GM12878 (cell line): ENCODE measurements around the gene WWOX. TPM values are rescaled to one million over a fixed set of nuclear protein-coding genes. Genes with fewer than 3 reads are reported as not detected.

ENCODE experiments used
- ATAC-seq: fragments of 200-7000 bp; cut with Tn5 transposase; 3 replicates; pipeline ENCODE4 v1.9.1; 2020; ENCODE audit warnings: mild to moderate bottlenecking, moderate library complexity
- BruUV-seq: library from RNA; stranded (reverse); fragments of 400-500 nt; replicated peaks from 2 replicates; lab custom pipeline; 2021; lab: Mats Ljungman, UMichigan
- CTCF ChIA-PET: fragments of 300-600 bp; sonication (Branson Sonifier 250); formaldehyde crosslinking; extraction: SDS; loops from one replicate; lab custom pipeline; 2021; ENCODE audit warnings: inconsistent platforms; lab: Yijun Ruan, JAX
- POLR2A ChIA-PET: fragments of 350-600 bp; formaldehyde crosslinking; extraction: SDS; loops from one replicate; lab custom pipeline; 2021; ENCODE audit warnings: inconsistent platforms; lab: Charles Lee
- RAD21 ChIA-PET: fragments of 300-600 bp; sonication (Branson Sonifier 250); formaldehyde crosslinking; loops from one replicate; lab custom pipeline; 2023; ENCODE audit warnings: antibody characterized with exemption; ENCODE audit not compliant: unreplicated experiment; lab: Charles Lee
- SMC1A ChIA-PET: fragments of 300-600 bp; sonication (Branson Sonifier 250); formaldehyde crosslinking; loops from one replicate; lab custom pipeline; 2023; ENCODE audit not compliant: unreplicated experiment, uncharacterized antibody; lab: Charles Lee
- DNase-seq: peaks from one replicate; pipeline ENCODE4 v3.0.0-alpha.2; 2011; ENCODE audit warnings: low read depth, low spot score
- FAIRE-seq: peaks from 3 replicates; lab custom pipeline; 2011; peaks lifted over from hg19 to GRCh38; lab: Jason Lieb, UNC
- H2AFZ ChIP-seq: 2 replicates; pipeline ENCODE4 v1.6.0; 2011; ENCODE audit warnings: low read depth, low read length, control low read depth; ENCODE audit not compliant: control insufficient read depth
- H3K27ac ChIP-seq: 2 replicates; pipeline ENCODE4 v1.5.1; 2011; ENCODE audit warnings: control low read depth; ENCODE audit not compliant: control insufficient read depth, insufficient read depth
- H3K27me3 ChIP-seq, 2 experiments: replicated peaks in 1 of 2; 2 replicates each; pipeline versions ENCODE4 v1.6.0 to v1.6.1; 2011; ENCODE audit warnings: low read length in 1 of 2; ENCODE audit not compliant: control insufficient read depth in 2 of 2, insufficient read depth in 2 of 2
- H3K36me3 ChIP-seq, 2 experiments: 2 replicates each; pipeline ENCODE4 v1.5.1; 2011; ENCODE audit warnings: low read length in 1 of 2; ENCODE audit not compliant: control insufficient read depth in 2 of 2, insufficient read depth in 2 of 2
- H3K4me1 ChIP-seq: 2 replicates; pipeline ENCODE4 v1.6.1; 2011; ENCODE audit warnings: mild to moderate bottlenecking, low read length, moderate library complexity, mixed read lengths; ENCODE audit not compliant: control insufficient read depth, insufficient read depth
- H3K4me2 ChIP-seq: 2 replicates; pipeline ENCODE4 v1.6.0; 2011; ENCODE audit warnings: control low read depth; ENCODE audit not compliant: control insufficient read depth, insufficient read depth
- H3K4me3 ChIP-seq: fragments of 200-600 bp; sonication (generic); 2 replicates; pipeline ENCODE4 v1.5.1; 2016
- H3K79me2 ChIP-seq: 2 replicates; pipeline ENCODE4 v1.6.0; 2011; ENCODE audit warnings: low read length; ENCODE audit not compliant: control insufficient read depth, insufficient read depth
- H3K9ac ChIP-seq: 2 replicates; pipeline ENCODE4 v1.8.0; 2011; ENCODE audit warnings: low read length, control low read depth, mixed read lengths; ENCODE audit not compliant: control insufficient read depth, insufficient read depth
- H3K9me3 ChIP-seq: replicated peaks from 3 replicates; pipeline ENCODE4 v1.5.1; 2011; ENCODE audit warnings: mild to moderate bottlenecking, low read length; ENCODE audit not compliant: control insufficient read depth, insufficient read depth
- H4K20me1 ChIP-seq: 2 replicates; pipeline ENCODE4 v1.6.0; 2011; ENCODE audit not compliant: control insufficient read depth, insufficient read depth
- JUND ChIP-seq: IDR thresholded peaks from 2 replicates; pipeline ENCODE4 v1.6.1; 2012; ENCODE audit warnings: low read depth, mild to moderate bottlenecking, low read length, improper control_type of control experiment, moderate library complexity
- PML ChIP-seq: IDR thresholded peaks from 2 replicates; pipeline ENCODE4 v1.6.1; 2012; ENCODE audit warnings: low read length, inconsistent platforms
- SRF ChIP-seq, 2 experiments: IDR thresholded peaks; 2 replicates each; pipeline ENCODE4 v1.6.1; 2011; ENCODE audit warnings: low read depth in 2 of 2, low read length in 2 of 2, mild to moderate bottlenecking in 1 of 2, moderate library complexity in 1 of 2
- TCF3 ChIP-seq: IDR thresholded peaks from 2 replicates; pipeline ENCODE4 v1.6.1; 2012; ENCODE audit warnings: low read depth, mild to moderate bottlenecking, low read length, borderline replicate concordance; ENCODE audit not compliant: insufficient read depth
- WGBS: methylation state at CpG from one replicate; pipeline ENCODE4 v1.1.6; 2016; ENCODE audit warnings: low lambda C conversion rate; ENCODE audit not compliant: insufficient replicate concordance, insufficient coverage; ENCODE audit errors: missing lambda C conversion rate; 5-methylcytosine and 5-hydroxymethylcytosine counted together
- in situ Hi-C: fragments of 300-500 bp; cut with MboI; formaldehyde crosslinking; loops from 9 replicates; pipeline ENCODE4 v1.14.3; 2018; ENCODE audit warnings: mixed read lengths
- intact Hi-C: fragments of 100-400 bp; cut with micrococcal nuclease; formaldehyde crosslinking; loops from one replicate; pipeline ENCODE4 v1.14.2; 2022; ENCODE audit not compliant: unreplicated experiment
- polyA plus RNA-seq, 11 experiments: library from polyadenylated mRNA; depleted of rRNA in 4 of 11; unstranded in 6 of 11; stranded (reverse) in 5 of 11; fragments of >200 nt; fragmentation: Nextera tagmentation in 4 of 11; fragmentation: Illumina TruSeq in 1 of 11; extraction: Ambion mirVana in 4 of 11; extraction: Trizol in 1 of 11; gene quantifications; 1 replicate in 1 of 11; 2 replicates in 10 of 11; pipeline versions ENCODE4 v1.2.1 to v1.2.3, GENCODE V29; 2011 to 2016; ENCODE audit warnings: inconsistent platforms in 2 of 11, missing spikeins in 2 of 11, low read depth in 1 of 11
- total RNA-seq, 4 experiments: library from RNA; depleted of rRNA in 3 of 4; stranded (reverse); fragments of >200 nt in 3 of 4; fragmentation: Illumina TruSeq in 1 of 4; extraction: Trizol in 1 of 4; gene quantifications; 2 replicates each; pipeline versions ENCODE4 v1.2.1 to v1.2.3, GENCODE V29; 2013 to 2021
- TF ChIP-seq, protein P1 (sequence below): IDR thresholded peaks from 2 replicates; pipeline ENCODE4 v1.6.1; 2012; ENCODE audit warnings: low read depth, low read length, improper control_type of control experiment
- TF ChIP-seq, protein P2 (sequence below): fragments of 150-350 bp; IDR thresholded peaks from 2 replicates; pipeline ENCODE4 v1.6.1; 2016; ENCODE audit warnings: low read depth, low read length

The WWOX gene
- total and polyA plus RNA-seq, 10 of the 15 experiments (the other 5 are each of a cell fraction or from before 2014, with no cell fraction given) = 2.8 to 24.4 (median 17.8) TPM

DNA sequence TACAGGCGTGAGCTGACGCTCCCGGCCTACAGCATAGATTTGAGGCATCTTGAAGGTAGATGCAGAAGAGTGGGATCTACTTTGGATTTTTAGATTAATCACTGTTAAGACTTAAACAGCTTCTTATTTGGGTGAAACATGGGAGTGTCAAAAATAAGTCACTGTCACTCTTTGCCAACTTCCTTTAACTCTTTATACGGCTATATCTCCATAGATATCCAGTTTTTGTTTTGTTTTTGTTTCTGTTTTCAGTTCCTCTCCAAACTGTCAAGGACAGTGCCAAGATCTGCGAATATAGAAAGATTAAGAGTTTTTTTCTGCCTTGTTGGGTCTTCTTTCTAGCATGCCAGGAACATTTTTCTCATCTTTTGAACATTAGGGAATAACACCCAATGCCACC, 706.1 kb downstream of the WWOX start:
- no peak overlapping the region for H3K9ac ChIP-seq
- no peaks in the 10 kb centered on the region for H3K36me3 ChIP-seq
- no peaks in the 10 kb centered on the region for H3K4me1 ChIP-seq
- CTCF ChIA-PET = no interaction called here
- no peak overlapping the region for H2AFZ ChIP-seq
- ATAC-seq (no peak), DNase-seq (no peak), FAIRE-seq (no peak)
- H3K27me3 ChIP-seq = no peaks in the 10 kb centered on the region
- RAD21 ChIA-PET = no interaction called here
- no peaks in the 10 kb centered on the region for H4K20me1 ChIP-seq
- TF ChIP-seq TCF3 (no peak), PML (no peak), JUND (no peak), SRF (IDR thresholded peaks at IDR 0.05; ENCODE audit: low read depth in 2 of 2, low read length in 2 of 2) (no peak)
- TF ChIP-seq, protein P1, sequence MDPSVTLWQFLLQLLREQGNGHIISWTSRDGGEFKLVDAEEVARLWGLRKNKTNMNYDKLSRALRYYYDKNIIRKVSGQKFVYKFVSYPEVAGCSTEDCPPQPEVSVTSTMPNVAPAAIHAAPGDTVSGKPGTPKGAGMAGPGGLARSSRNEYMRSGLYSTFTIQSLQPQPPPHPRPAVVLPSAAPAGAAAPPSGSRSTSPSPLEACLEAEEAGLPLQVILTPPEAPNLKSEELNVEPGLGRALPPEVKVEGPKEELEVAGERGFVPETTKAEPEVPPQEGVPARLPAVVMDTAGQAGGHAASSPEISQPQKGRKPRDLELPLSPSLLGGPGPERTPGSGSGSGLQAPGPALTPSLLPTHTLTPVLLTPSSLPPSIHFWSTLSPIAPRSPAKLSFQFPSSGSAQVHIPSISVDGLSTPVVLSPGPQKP = no peak
- TF ChIP-seq, protein P2, sequence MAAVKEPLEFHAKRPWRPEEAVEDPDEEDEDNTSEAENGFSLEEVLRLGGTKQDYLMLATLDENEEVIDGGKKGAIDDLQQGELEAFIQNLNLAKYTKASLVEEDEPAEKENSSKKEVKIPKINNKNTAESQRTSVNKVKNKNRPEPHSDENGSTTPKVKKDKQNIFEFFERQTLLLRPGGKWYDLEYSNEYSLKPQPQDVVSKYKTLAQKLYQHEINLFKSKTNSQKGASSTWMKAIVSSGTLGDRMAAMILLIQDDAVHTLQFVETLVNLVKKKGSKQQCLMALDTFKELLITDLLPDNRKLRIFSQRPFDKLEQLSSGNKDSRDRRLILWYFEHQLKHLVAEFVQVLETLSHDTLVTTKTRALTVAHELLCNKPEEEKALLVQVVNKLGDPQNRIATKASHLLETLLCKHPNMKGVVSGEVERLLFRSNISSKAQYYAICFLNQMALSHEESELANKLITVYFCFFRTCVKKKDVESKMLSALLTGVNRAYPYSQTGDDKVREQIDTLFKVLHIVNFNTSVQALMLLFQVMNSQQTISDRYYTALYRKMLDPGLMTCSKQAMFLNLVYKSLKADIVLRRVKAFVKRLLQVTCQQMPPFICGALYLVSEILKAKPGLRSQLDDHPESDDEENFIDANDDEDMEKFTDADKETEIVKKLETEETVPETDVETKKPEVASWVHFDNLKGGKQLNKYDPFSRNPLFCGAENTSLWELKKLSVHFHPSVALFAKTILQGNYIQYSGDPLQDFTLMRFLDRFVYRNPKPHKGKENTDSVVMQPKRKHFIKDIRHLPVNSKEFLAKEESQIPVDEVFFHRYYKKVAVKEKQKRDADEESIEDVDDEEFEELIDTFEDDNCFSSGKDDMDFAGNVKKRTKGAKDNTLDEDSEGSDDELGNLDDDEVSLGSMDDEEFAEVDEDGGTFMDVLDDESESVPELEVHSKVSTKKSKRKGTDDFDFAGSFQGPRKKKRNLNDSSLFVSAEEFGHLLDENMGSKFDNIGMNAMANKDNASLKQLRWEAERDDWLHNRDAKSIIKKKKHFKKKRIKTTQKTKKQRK = no peak
- H3K4me3 ChIP-seq = no peak overlapping the region
- H3K79me2 ChIP-seq = no peaks in the 10 kb centered on the region
- intact Hi-C loops (no loop called here), in situ Hi-C loops (no loop called here)
- POLR2A ChIA-PET = no interaction called here
- SMC1A ChIA-PET = no interaction called here
- no peaks in the 10 kb centered on the region for H3K9me3 ChIP-seq
- no TSS peak for BruUV-seq
- H3K4me2 ChIP-seq = no peak overlapping the region
- WGBS = 63% methylated on average over 5 of the region's 5 CpGs
- H3K27ac ChIP-seq = no peak overlapping the region
